ENCODE data around the gene SEC23A.

Gene SEC23A

DNA sequence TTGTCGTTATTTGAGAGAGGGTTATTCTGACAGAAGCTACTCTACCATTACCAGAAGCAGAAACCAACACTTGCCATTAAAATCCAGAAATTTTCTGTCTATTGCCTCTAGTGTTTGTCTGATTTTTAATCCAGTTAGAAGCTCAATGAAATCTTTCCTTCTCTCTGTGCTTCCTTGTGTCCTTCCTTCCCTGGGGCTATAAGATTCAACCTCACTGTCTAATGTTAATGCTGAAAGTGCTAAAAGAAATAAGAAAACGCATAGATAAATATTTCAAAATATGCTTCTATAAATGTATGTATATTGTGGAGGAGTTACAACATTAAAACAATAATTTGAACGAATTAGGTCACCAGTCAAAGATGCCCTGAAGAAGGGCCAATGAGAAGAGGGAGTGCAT lies 120.8 kb downstream of the SEC23A start (continued):
- TF ChIP-seq TCF7L2 (IDR thresholded peaks at IDR 0.05; ENCODE audit: borderline replicate concordance, low read depth, low read length) (no peak), ZFP41 (tag by site-specific recombination; IDR thresholded peaks at IDR 0.05; ENCODE audit: borderline replicate concordance) (no peak), ZNF341 (tag by site-specific recombination; IDR thresholded peaks at IDR 0.05; ENCODE audit: low read depth) (no peak), SALL2 (tag by site-specific recombination; IDR thresholded peaks at IDR 0.05; ENCODE audit: borderline replicate concordance) (no peak), ZNF785 (tag by site-specific recombination; IDR thresholded peaks at IDR 0.05) (no peak), KLF16 (tag by site-specific recombination; IDR thresholded peaks at IDR 0.05) (no peak), ZNF529 (tag by site-specific recombination; IDR thresholded peaks at IDR 0.05; ENCODE audit: insufficient replicate concordance) (no peak), GLI2 (tag by site-specific recombination; IDR thresholded peaks at IDR 0.05; ENCODE audit: borderline replicate concordance, low read depth) (no peak), SCRT1 (tag by site-specific recombination; IDR thresholded peaks at IDR 0.05; ENCODE audit: borderline replicate concordance) (no peak), ZSCAN23 (tag by site-specific recombination; IDR thresholded peaks at IDR 0.05) (no peak)

All from HEK293 (cell line).